HG03565 (cell line): ENCODE measurements around the gene SPATA3.
A peak's percentile ranks its signal among the peaks of the same experiment; 100 is the strongest.
"Not testable (repeated sequence)": the region's sequence is repeated elsewhere in the genome, so short reads cannot be mapped to it uniquely, and the experiment has no call there.

ENCODE experiments used
- ATAC-seq: cut with Tn5 transposase; IDR thresholded peaks from one replicate; pipeline ENCODE4 v1.9.1; 2021; ENCODE audit warnings: mild to moderate bottlenecking, moderate library complexity; ENCODE audit not compliant: unreplicated experiment

SPATA3 gene

GRCh38 chr2:230968314-230968713 is 27.6 kb upstream of the SPATA3 start:
- not testable (repeated sequence) for ATAC-seq

- ATAC-seq = no peak
These were observed 26.8 kb upstream of the SPATA3 start for GRCh38 chr2:230968921-230969658.

GRCh38 chr2:230969659-230970015 is 26.3 kb upstream of the SPATA3 start:
- ATAC-seq = no peak

- ATAC-seq = no peak
These were observed 23.9 kb upstream of the SPATA3 start for GRCh38 chr2:230972046-230972445.

- ATAC-seq = peak; percentile 68
These were observed 21.6 kb upstream of the SPATA3 start for GRCh38 chr2:230974096-230974913.

- ATAC-seq = no peak
These were observed 20.0 kb upstream of the SPATA3 start for GRCh38 chr2:230975927-230976326.

- no peak for ATAC-seq
These were observed 19.2 kb upstream of the SPATA3 start for GRCh38 chr2:230976671-230977171.

GRCh38 chr2:230980468-230980867 is 15.5 kb upstream of the SPATA3 start:
- no peak for ATAC-seq

GRCh38 chr2:230981704-230982103 is 14.2 kb upstream of the SPATA3 start:
- ATAC-seq = no peak

GRCh38 chr2:230982126-230982525 is 13.8 kb upstream of the SPATA3 start:
- no peak for ATAC-seq

GRCh38 chr2:230982528-230982927 is 13.4 kb upstream of the SPATA3 start:
- ATAC-seq = no peak

GRCh38 chr2:230983566-230983965 is 12.4 kb upstream of the SPATA3 start:
- ATAC-seq = no peak

GRCh38 chr2:230984393-230985220 is 11.3 kb upstream of the SPATA3 start:
- peak; percentile 57 for ATAC-seq

GRCh38 chr2:230985519-230986231 is 10.2 kb upstream of the SPATA3 start:
- no peak for ATAC-seq

- ATAC-seq = no peak
These were observed 9.3 kb upstream of the SPATA3 start for GRCh38 chr2:230986520-230987136.

- no peak for ATAC-seq
These were observed 8.5 kb upstream of the SPATA3 start for GRCh38 chr2:230987137-230988020.

GRCh38 chr2:230989731-230990130 is 6.2 kb upstream of the SPATA3 start:
- no peak for ATAC-seq

GRCh38 chr2:230990131-230990898 is 5.6 kb upstream of the SPATA3 start:
- ATAC-seq = no peak

GRCh38 chr2:230990899-230991150 is 5.1 kb upstream of the SPATA3 start:
- ATAC-seq = no peak
